GM12878 (cell line): ENCODE results near the gene FAM20A.

Experiments
- ATF3 ChIP-seq: IDR thresholded peaks from 2 replicates; pipeline ENCODE4 v1.6.1; 2011; ENCODE audit warnings: low read depth, mild to moderate bottlenecking, low read length, moderate library complexity, borderline replicate concordance; ENCODE audit errors: extremely low read depth
- CTCF ChIP-seq, 3 experiments: IDR thresholded peaks in 2 of 3; conservative IDR thresholded peaks in 1 of 3; 2 replicates each; pipeline ENCODE4 v1.5.1; 2011; ENCODE audit warnings: low read depth in 3 of 3, low read length in 3 of 3, mild to moderate bottlenecking in 3 of 3, control low read depth in 2 of 3, moderate library complexity in 2 of 3, inconsistent platforms in 1 of 3, mixed read lengths in 1 of 3; ENCODE audit not compliant: control insufficient read depth in 2 of 3, insufficient read depth in 1 of 3; ENCODE audit errors: extremely low read depth in 1 of 3
- EED ChIP-seq: sonication (generic); IDR thresholded peaks from 2 replicates; pipeline ENCODE4 v1.6.1; 2016; ENCODE audit warnings: antibody characterized with exemption, low read depth
- GATAD2B ChIP-seq: fragments of 450-650 bp; conservative IDR thresholded peaks from 2 replicates; pipeline ENCODE4 v1.6.1; 2017; ENCODE audit warnings: low read depth, mild to moderate bottlenecking, moderate library complexity
- MEF2A ChIP-seq: IDR thresholded peaks from 2 replicates; pipeline ENCODE4 v1.6.1; 2011; ENCODE audit warnings: low read depth, mild to moderate bottlenecking, low read length, moderate library complexity; ENCODE audit not compliant: insufficient read depth
- MTA2 ChIP-seq: fragments of 450-650 bp; IDR thresholded peaks from 2 replicates; pipeline ENCODE4 v1.6.1; 2016; ENCODE audit warnings: low read depth, mild to moderate bottlenecking, moderate library complexity
- PBX3 ChIP-seq: IDR thresholded peaks from 2 replicates; pipeline ENCODE4 v1.6.1; 2011; ENCODE audit warnings: mild to moderate bottlenecking, low read depth, low read length, moderate library complexity; ENCODE audit not compliant: insufficient replicate concordance
- SMAD5 ChIP-seq: IDR thresholded peaks from 2 replicates; pipeline ENCODE4 v1.6.1; 2016; ENCODE audit warnings: antibody characterized with exemption, low read depth
- TAF1 ChIP-seq: IDR thresholded peaks from 2 replicates; pipeline ENCODE4 v1.6.1; 2011; ENCODE audit warnings: mild to moderate bottlenecking, low read depth, low read length, borderline replicate concordance
- USF2 ChIP-seq: IDR thresholded peaks from 2 replicates; pipeline ENCODE4 v1.6.1; 2011; ENCODE audit warnings: low read depth, low read length, improper control_type of control experiment, borderline replicate concordance

- TF ChIP-seq CTCF (IDR thresholded peaks at IDR 0.05 in 2 of 3, conservative IDR thresholded peaks at IDR 0.05 in 1 of 3; ENCODE audit: control insufficient read depth in 2 of 3, extremely low read depth in 1 of 3, insufficient read depth in 1 of 3, low read depth in 3 of 3, low read length in 3 of 3) (no peak), EED (no peak), MTA2 (no peak), USF2 (no peak), PBX3 (no peak), MEF2A (no peak), TAF1 (no peak), ATF3 (no peak), SMAD5 (no peak), GATAD2B (no peak)
Observed at GRCh38 chr17:68573338-68573737, 27.8 kb downstream of the FAM20A start.
